HK-2 (cell line): ENCODE data around the gene UBTF.

Experiments
- DNase-seq: peaks from one replicate; pipeline ENCODE4 v3.0.0-alpha.2; 2018; ENCODE audit not compliant: unreplicated experiment

The UBTF gene

DNA sequence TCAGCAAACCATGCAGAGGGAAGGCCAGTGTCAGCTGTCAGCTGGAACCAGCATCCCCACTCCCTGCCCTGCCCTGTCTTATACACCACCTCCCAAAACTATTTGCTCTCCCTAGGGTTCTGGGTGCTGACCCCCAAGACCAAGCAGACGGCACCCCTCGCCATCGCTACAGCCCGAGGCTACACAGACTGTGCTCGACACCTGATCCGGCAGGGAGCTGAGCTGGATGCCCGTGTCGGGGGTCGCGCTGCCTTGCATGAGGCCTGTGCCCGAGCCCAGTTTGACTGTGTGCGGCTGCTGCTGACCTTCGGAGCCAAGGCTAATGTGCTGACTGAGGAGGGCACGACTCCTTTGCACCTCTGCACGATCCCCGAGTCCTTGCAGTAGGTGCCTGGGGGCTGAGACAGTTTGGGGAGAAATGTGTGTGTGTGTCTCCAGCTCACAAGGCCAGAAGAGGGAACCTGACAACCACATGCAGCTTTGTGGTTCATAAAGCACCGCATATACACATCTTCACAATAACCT lies 47.5 kb downstream of the UBTF start:
- no peak for DNase-seq

DNA sequence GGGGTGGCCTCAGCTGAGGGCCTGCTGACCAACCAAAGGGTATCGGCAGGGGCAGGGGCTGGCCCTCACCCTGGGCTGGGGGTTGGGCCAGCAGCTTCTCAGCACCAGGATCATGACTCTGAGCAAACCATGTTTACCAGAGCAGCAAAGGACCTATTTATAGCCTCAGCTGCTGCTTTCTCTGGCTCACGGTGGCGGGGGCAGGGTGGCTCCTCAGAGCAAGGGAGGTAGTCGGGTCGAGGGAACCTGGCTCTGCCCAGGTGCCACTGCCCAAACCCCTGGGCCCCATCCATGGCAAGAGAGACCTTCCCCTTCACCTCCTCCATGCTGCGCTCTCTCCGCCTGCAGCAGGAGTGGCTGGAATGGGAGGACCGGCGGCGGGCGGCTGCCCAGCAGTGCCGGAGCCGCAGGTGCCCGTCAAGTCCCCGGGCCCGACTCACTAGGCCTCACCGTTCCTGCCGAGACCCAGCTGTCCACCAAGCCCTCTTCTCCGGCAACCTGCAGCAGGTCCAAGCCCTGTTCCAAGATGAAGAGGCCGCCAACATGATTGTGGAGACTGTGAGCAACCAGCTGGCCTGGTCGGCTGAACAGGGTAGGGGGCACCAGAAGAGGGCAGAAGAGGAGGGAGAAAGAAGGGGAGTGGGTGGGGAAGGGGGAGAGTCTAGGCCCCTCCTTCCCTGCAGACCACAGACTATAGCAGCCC lies 48.8 kb downstream of the UBTF start, which contains the start of gene ASB16:
ASB16 (plus strand) TSS at position 206 of the 703 bp plus-strand sequence; CDS start at position 292, 86 bp downstream.
- DNase-seq, result no peak

GRCh38 chr17:44170135-44170498 lies 49.4 kb downstream of the UBTF start:
- DNase-seq, result no peak

- no peak for DNase-seq
Measured at GRCh38 chr17:44167181-44167861, 52.2 kb downstream of the UBTF start.

- no peak for DNase-seq
Measured at GRCh38 chr17:44164476-44164875, 55.0 kb downstream of the UBTF start.

DNA sequence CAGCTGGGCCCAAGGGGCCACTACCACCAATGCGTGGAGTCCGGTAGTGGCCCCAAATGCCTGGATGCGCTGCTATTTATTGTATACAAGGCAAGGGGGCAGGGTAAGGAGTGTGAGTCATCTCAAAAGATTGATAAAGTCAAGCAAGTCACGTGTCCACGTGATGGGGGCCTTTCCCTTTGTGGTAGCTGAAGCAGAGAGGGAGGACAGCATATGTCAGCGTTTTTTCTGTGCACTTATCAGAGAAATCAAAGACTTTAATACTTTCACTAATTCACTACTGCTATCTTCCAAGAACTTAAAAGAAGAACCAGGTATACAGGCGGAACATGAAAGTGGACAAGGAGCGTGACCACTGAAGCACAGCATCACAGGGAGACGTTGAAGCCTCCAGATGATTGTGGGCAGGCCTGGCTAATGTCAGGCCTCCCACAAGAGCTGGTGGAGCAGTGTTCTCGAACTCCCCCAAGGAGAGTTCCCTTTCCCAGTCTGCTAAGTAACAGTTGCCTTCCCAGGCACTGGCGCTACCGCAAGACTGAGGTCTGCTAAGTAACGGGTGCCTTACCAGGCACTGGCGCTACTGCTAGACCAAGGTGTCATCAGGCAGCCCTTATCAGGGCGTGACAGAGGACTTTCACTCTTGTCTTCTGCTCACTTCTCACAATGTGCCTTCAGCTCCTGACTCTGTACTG lies 59.8 kb downstream of the UBTF start:
- DNase-seq, result no peak

GRCh38 chr17:44155488-44155887 lies 64.0 kb downstream of the UBTF start:
- DNase-seq, result no peak
